Measurements from ENCODE around the gene OR4C6. TPM values are rescaled to one million over a fixed set of nuclear protein-coding genes. Genes with fewer than 3 reads are reported as not detected.

OR4C6 gene
- not detected for polyA plus RNA-seq (2013, experiment 1 of 2)
- not detected for polyA plus RNA-seq (2013, experiment 2 of 2)

- H3K18ac ChIP-seq (ENCODE audit: low read length), result no peak within 1 kb of the TSS
- H3K4me2 ChIP-seq (ENCODE audit: low read length), result no peak within 1 kb of the TSS
- H3K79me2 ChIP-seq (ENCODE audit: control insufficient read depth, insufficient read depth, low read length), result no peaks in the 10 kb centered on the region
- no peak within 1 kb of the TSS for H4K8ac ChIP-seq (ENCODE audit: low read depth, low read length)
- no peak for DNase-seq
- H3K4me3 ChIP-seq (ENCODE audit: low read length), result no peak within 1 kb of the TSS
- no peak within 1 kb of the TSS for H2BK15ac ChIP-seq (replicated peaks; ENCODE audit: low read depth)
- no peak within 1 kb of the TSS for H4K5ac ChIP-seq (ENCODE audit: low read length)
- H3K79me1 ChIP-seq (ENCODE audit: low read length), result no peaks in the 10 kb centered on the region
- H3K4me1 ChIP-seq (ENCODE audit: control insufficient read depth, low read depth, low read length), result no peaks in the 10 kb centered on the region
- no peak within 1 kb of the TSS for H3K27ac ChIP-seq (ENCODE audit: low read depth, low read length)
- H3K9ac ChIP-seq (ENCODE audit: low read length), result no peak within 1 kb of the TSS
- no peaks in the 10 kb centered on the region for H3K36me3 ChIP-seq (ENCODE audit: control insufficient read depth, insufficient read depth, low read length)
- H3K23ac ChIP-seq (ENCODE audit: low read length), result no peak within 1 kb of the TSS
- H3K27me3 ChIP-seq (ENCODE audit: insufficient read depth, low read length, poor library complexity), result no peaks in the 10 kb centered on the region
- H2BK120ac ChIP-seq (ENCODE audit: low read depth, low read length), result no peak within 1 kb of the TSS
- H3K4ac ChIP-seq (ENCODE audit: low read depth, low read length), result no peak within 1 kb of the TSS
- H2BK5ac ChIP-seq (ENCODE audit: low read length), result no peak within 1 kb of the TSS
- no peak within 1 kb of the TSS for H3K56ac ChIP-seq (ENCODE audit: low read length)
- no CpG with 5 or more reads among the region's 1 CpG for WGBS (ENCODE audit: extremely low coverage, insufficient coverage, low lambda C conversion rate)
- no peak within 1 kb of the TSS for H2AK5ac ChIP-seq (ENCODE audit: low read length)
Measured at GRCh38 chr11:55661901-55662300, at the start of gene OR4C6. Gene OR4C6, plus strand, starts transcription at chr11:55662201. Its CDS starts 2,966 bp downstream, at chr11:55665167.

GRCh38 chr11:55624531-55624930, 37.5 kb upstream of the OR4C6 start:
- H3K79me2 ChIP-seq (ENCODE audit: control insufficient read depth, insufficient read depth, low read length), result no peaks in the 10 kb centered on the region
- no peak overlapping the region for H2AK5ac ChIP-seq (ENCODE audit: low read length)
- H3K4ac ChIP-seq (ENCODE audit: low read depth, low read length), result no peak overlapping the region
- no peak overlapping the region for H3K4me2 ChIP-seq (ENCODE audit: low read length)
- no peaks in the 10 kb centered on the region for H3K36me3 ChIP-seq (ENCODE audit: control insufficient read depth, insufficient read depth, low read length)
- no CpG with 5 or more reads among the region's 1 CpG for WGBS (ENCODE audit: extremely low coverage, insufficient coverage, low lambda C conversion rate)
- H3K27ac ChIP-seq (ENCODE audit: low read depth, low read length), result no peak overlapping the region
- H2BK120ac ChIP-seq (ENCODE audit: low read depth, low read length), result no peak overlapping the region
- H3K27me3 ChIP-seq (ENCODE audit: insufficient read depth, low read length, poor library complexity), result no peaks in the 10 kb centered on the region
- no peak overlapping the region for H3K9ac ChIP-seq (ENCODE audit: low read length)
- H3K56ac ChIP-seq (ENCODE audit: low read length), result no peak overlapping the region
- no peak overlapping the region for H3K4me3 ChIP-seq (ENCODE audit: low read length)
- H3K4me1 ChIP-seq (ENCODE audit: control insufficient read depth, low read depth, low read length), result no peaks in the 10 kb centered on the region
- no peak overlapping the region for H4K5ac ChIP-seq (ENCODE audit: low read length)
- H3K18ac ChIP-seq (ENCODE audit: low read length), result no peak overlapping the region
- no peak overlapping the region for H3K23ac ChIP-seq (ENCODE audit: low read length)
- no peak for DNase-seq
- H2BK15ac ChIP-seq (replicated peaks; ENCODE audit: low read depth), result no peak overlapping the region
- H3K79me1 ChIP-seq (ENCODE audit: low read length), result no peaks in the 10 kb centered on the region
- H2BK5ac ChIP-seq (ENCODE audit: low read length), result no peak overlapping the region
- no peak overlapping the region for H4K8ac ChIP-seq (ENCODE audit: low read depth, low read length)

GRCh38 chr11:55634813-55635212, 27.2 kb upstream of the OR4C6 start, which contains the start of gene OR4P4:
Gene OR4P4, plus strand, starts transcription at chr11:55635113.
- no peak within 1 kb of the TSS for H2AK5ac ChIP-seq (ENCODE audit: low read length)

GRCh38 chr11:55648027-55648426, 14.0 kb upstream of the OR4C6 start, which contains the start of gene OR4S2:
Gene OR4S2, plus strand, starts transcription at chr11:55648327. Its CDS starts 2,577 bp downstream, at chr11:55650904.
- Histone ChIP-seq H4K5ac (ENCODE audit: low read length) (no peak within 1 kb of the TSS), H3K4me3 (ENCODE audit: low read length) (no peak within 1 kb of the TSS), H3K18ac (ENCODE audit: low read length) (no peak within 1 kb of the TSS), H2BK120ac (ENCODE audit: low read depth, low read length) (no peak within 1 kb of the TSS), H3K56ac (ENCODE audit: low read length) (no peak within 1 kb of the TSS), H4K8ac (ENCODE audit: low read depth, low read length) (no peak within 1 kb of the TSS), H3K4me2 (ENCODE audit: low read length) (no peak within 1 kb of the TSS), H3K36me3 (ENCODE audit: control insufficient read depth, insufficient read depth, low read length) (no peaks in the 10 kb centered on the region), H3K23ac (ENCODE audit: low read length) (no peak within 1 kb of the TSS), H3K27me3 (ENCODE audit: insufficient read depth, low read length, poor library complexity) (no peaks in the 10 kb centered on the region), H2BK15ac (replicated peaks; ENCODE audit: low read depth) (no peak within 1 kb of the TSS), H2BK5ac (ENCODE audit: low read length) (no peak within 1 kb of the TSS), H2AK5ac (ENCODE audit: low read length) (no peak within 1 kb of the TSS), H3K9ac (ENCODE audit: low read length) (no peak within 1 kb of the TSS), H3K27ac (ENCODE audit: low read depth, low read length) (no peak within 1 kb of the TSS), H3K4me1 (ENCODE audit: control insufficient read depth, low read depth, low read length) (no peaks in the 10 kb centered on the region), H3K79me1 (ENCODE audit: low read length) (no peaks in the 10 kb centered on the region), H3K79me2 (ENCODE audit: control insufficient read depth, insufficient read depth, low read length) (no peaks in the 10 kb centered on the region), H3K4ac (ENCODE audit: low read depth, low read length) (no peak within 1 kb of the TSS)
- WGBS (ENCODE audit: extremely low coverage, insufficient coverage, low lambda C conversion rate), result 100% methylated on average over 2 of the region's 2 CpGs
- DNase-seq, result no peak

More at GRCh38 chr11:55634813-55635212, 27.2 kb upstream of the OR4C6 start, which contains the start of gene OR4P4:
- H3K18ac ChIP-seq (ENCODE audit: low read length), result no peak within 1 kb of the TSS
- H3K27ac ChIP-seq (ENCODE audit: low read depth, low read length), result no peak within 1 kb of the TSS
- no peak within 1 kb of the TSS for H4K8ac ChIP-seq (ENCODE audit: low read depth, low read length)
- DNase-seq, result no peak
- H2BK5ac ChIP-seq (ENCODE audit: low read length), result no peak within 1 kb of the TSS
- no peaks in the 10 kb centered on the region for H3K36me3 ChIP-seq (ENCODE audit: control insufficient read depth, insufficient read depth, low read length)
- no peak within 1 kb of the TSS for H3K4me3 ChIP-seq (ENCODE audit: low read length)
- no peak within 1 kb of the TSS for H2BK15ac ChIP-seq (replicated peaks; ENCODE audit: low read depth)
- no peaks in the 10 kb centered on the region for H3K27me3 ChIP-seq (ENCODE audit: insufficient read depth, low read length, poor library complexity)
- no peaks in the 10 kb centered on the region for H3K4me1 ChIP-seq (ENCODE audit: control insufficient read depth, low read depth, low read length)
- H3K4ac ChIP-seq (ENCODE audit: low read depth, low read length), result no peak within 1 kb of the TSS
- WGBS (ENCODE audit: extremely low coverage, insufficient coverage, low lambda C conversion rate), result no CpG with 5 or more reads among the region's 3 CpGs
- H3K4me2 ChIP-seq (ENCODE audit: low read length), result no peak within 1 kb of the TSS
- no peak within 1 kb of the TSS for H4K5ac ChIP-seq (ENCODE audit: low read length)
- no peak within 1 kb of the TSS for H3K56ac ChIP-seq (ENCODE audit: low read length)
- no peaks in the 10 kb centered on the region for H3K79me1 ChIP-seq (ENCODE audit: low read length)
- H3K23ac ChIP-seq (ENCODE audit: low read length), result no peak within 1 kb of the TSS
- H3K79me2 ChIP-seq (ENCODE audit: control insufficient read depth, insufficient read depth, low read length), result no peaks in the 10 kb centered on the region
- no peak within 1 kb of the TSS for H3K9ac ChIP-seq (ENCODE audit: low read length)
- no peak within 1 kb of the TSS for H2BK120ac ChIP-seq (ENCODE audit: low read depth, low read length)

- H2BK120ac ChIP-seq (ENCODE audit: low read depth, low read length), result no peak overlapping the region
- H2AK5ac ChIP-seq (ENCODE audit: low read length), result no peak overlapping the region
- no peak for DNase-seq
- no peak overlapping the region for H3K56ac ChIP-seq (ENCODE audit: low read length)
- H3K9ac ChIP-seq (ENCODE audit: low read length), result no peak overlapping the region
- no peak overlapping the region for H3K23ac ChIP-seq (ENCODE audit: low read length)
- no peak overlapping the region for H3K4ac ChIP-seq (ENCODE audit: low read depth, low read length)
- no peaks in the 10 kb centered on the region for H3K79me1 ChIP-seq (ENCODE audit: low read length)
- no peak overlapping the region for H4K5ac ChIP-seq (ENCODE audit: low read length)
- H3K36me3 ChIP-seq (ENCODE audit: control insufficient read depth, insufficient read depth, low read length), result no peaks in the 10 kb centered on the region
- WGBS (ENCODE audit: extremely low coverage, insufficient coverage, low lambda C conversion rate), result no CpG with 5 or more reads among the region's 1 CpG
- no peak overlapping the region for H3K4me2 ChIP-seq (ENCODE audit: low read length)
- H4K8ac ChIP-seq (ENCODE audit: low read depth, low read length), result no peak overlapping the region
- no peak overlapping the region for H3K4me3 ChIP-seq (ENCODE audit: low read length)
- no peak overlapping the region for H2BK15ac ChIP-seq (replicated peaks; ENCODE audit: low read depth)
- no peak overlapping the region for H3K27ac ChIP-seq (ENCODE audit: low read depth, low read length)
- H3K27me3 ChIP-seq (ENCODE audit: insufficient read depth, low read length, poor library complexity), result no peaks in the 10 kb centered on the region
- no peaks in the 10 kb centered on the region for H3K4me1 ChIP-seq (ENCODE audit: control insufficient read depth, low read depth, low read length)
- no peak overlapping the region for H3K18ac ChIP-seq (ENCODE audit: low read length)
- H3K79me2 ChIP-seq (ENCODE audit: control insufficient read depth, insufficient read depth, low read length), result no peaks in the 10 kb centered on the region
- H2BK5ac ChIP-seq (ENCODE audit: low read length), result no peak overlapping the region
Measured at GRCh38 chr11:55652560-55652959, 9.4 kb upstream of the OR4C6 start.

- H3K4me2 ChIP-seq (ENCODE audit: low read length), result no peak overlapping the region
- H3K23ac ChIP-seq (ENCODE audit: low read length), result no peak overlapping the region
- no peak overlapping the region for H2BK120ac ChIP-seq (ENCODE audit: low read depth, low read length)
- H4K5ac ChIP-seq (ENCODE audit: low read length), result no peak overlapping the region
- no peak overlapping the region for H2BK15ac ChIP-seq (replicated peaks; ENCODE audit: low read depth)
- no peak overlapping the region for H3K4me3 ChIP-seq (ENCODE audit: low read length)
- no peak for DNase-seq
- no peak overlapping the region for H3K56ac ChIP-seq (ENCODE audit: low read length)
- H3K4ac ChIP-seq (ENCODE audit: low read depth, low read length), result no peak overlapping the region
- no peaks in the 10 kb centered on the region for H3K79me1 ChIP-seq (ENCODE audit: low read length)
- no peak overlapping the region for H3K18ac ChIP-seq (ENCODE audit: low read length)
- H2BK5ac ChIP-seq (ENCODE audit: low read length), result no peak overlapping the region
- no peaks in the 10 kb centered on the region for H3K27me3 ChIP-seq (ENCODE audit: insufficient read depth, low read length, poor library complexity)
- H2AK5ac ChIP-seq (ENCODE audit: low read length), result no peak overlapping the region
- H3K4me1 ChIP-seq (ENCODE audit: control insufficient read depth, low read depth, low read length), result no peaks in the 10 kb centered on the region
- no peaks in the 10 kb centered on the region for H3K36me3 ChIP-seq (ENCODE audit: control insufficient read depth, insufficient read depth, low read length)
- no peaks in the 10 kb centered on the region for H3K79me2 ChIP-seq (ENCODE audit: control insufficient read depth, insufficient read depth, low read length)
- no peak overlapping the region for H3K27ac ChIP-seq (ENCODE audit: low read depth, low read length)
- no peak overlapping the region for H3K9ac ChIP-seq (ENCODE audit: low read length)
- no peak overlapping the region for H4K8ac ChIP-seq (ENCODE audit: low read depth, low read length)
Measured at GRCh38 chr11:55655096-55655495, 6.9 kb upstream of the OR4C6 start.

All from mesendoderm (in vitro differentiated cells).